H1 (cell line): ENCODE measurements around the gene KLF7. TPM values are rescaled to one million over a fixed set of nuclear protein-coding genes. Genes with fewer than 3 reads are reported as not detected.

ENCODE experiments used
- BACH1 ChIP-seq: IDR thresholded peaks from 2 replicates; pipeline ENCODE4 v1.6.1; 2012; ENCODE audit warnings: low read length, improper control_type of control experiment
- KDM4A ChIP-seq: IDR thresholded peaks from one replicate; pipeline ENCODE4 v1.7.1; 2012; ENCODE audit warnings: low read depth, mild to moderate bottlenecking, moderate library complexity, low read length, inconsistent platforms; ENCODE audit not compliant: severe bottlenecking
- polyA plus RNA-seq, 7 experiments: library from polyadenylated mRNA; depleted of rRNA in 3 of 7; stranded (reverse) in 5 of 7; unstranded in 2 of 7; fragments of >200 nt in 5 of 7; fragments of 200-250 nt in 2 of 7; gene quantifications; 1 replicate in 5 of 7; 2 replicates in 1 of 7; 4 replicates in 1 of 7; pipeline versions ENCODE4 v1.2.1 to v1.2.3, GENCODE V29; 2011 to 2013; ENCODE audit warnings: missing spikeins in 2 of 7, mixed read lengths in 2 of 7
- total RNA-seq: library from RNA; stranded (reverse); fragmentation: NEBNext Ultra II Directional; extraction: Animal tissue kit (Norgen Biotek cat#: 25700); gene quantifications from 2 replicates; pipeline ENCODE4 v1.2.1, GENCODE V29; 2021

KLF7 gene
- total and polyA plus RNA-seq, 2 of the 8 experiments (the other 6 are each of a cell fraction or from before 2014, with no cell fraction given): 9.6 to 23.3 TPM

- TF ChIP-seq KDM4A (no peak), BACH1 (no peak)
Observed at GRCh38 chr2:207181526-207182274, 16.0 kb upstream of the KLF7 start (continued).
